ENCODE data around the gene DUOXA2.
"Not testable (repeated sequence)": the region's sequence is repeated elsewhere in the genome, so short reads cannot be mapped to it uniquely, and the experiment has no call there.

Gene DUOXA2

DNA sequence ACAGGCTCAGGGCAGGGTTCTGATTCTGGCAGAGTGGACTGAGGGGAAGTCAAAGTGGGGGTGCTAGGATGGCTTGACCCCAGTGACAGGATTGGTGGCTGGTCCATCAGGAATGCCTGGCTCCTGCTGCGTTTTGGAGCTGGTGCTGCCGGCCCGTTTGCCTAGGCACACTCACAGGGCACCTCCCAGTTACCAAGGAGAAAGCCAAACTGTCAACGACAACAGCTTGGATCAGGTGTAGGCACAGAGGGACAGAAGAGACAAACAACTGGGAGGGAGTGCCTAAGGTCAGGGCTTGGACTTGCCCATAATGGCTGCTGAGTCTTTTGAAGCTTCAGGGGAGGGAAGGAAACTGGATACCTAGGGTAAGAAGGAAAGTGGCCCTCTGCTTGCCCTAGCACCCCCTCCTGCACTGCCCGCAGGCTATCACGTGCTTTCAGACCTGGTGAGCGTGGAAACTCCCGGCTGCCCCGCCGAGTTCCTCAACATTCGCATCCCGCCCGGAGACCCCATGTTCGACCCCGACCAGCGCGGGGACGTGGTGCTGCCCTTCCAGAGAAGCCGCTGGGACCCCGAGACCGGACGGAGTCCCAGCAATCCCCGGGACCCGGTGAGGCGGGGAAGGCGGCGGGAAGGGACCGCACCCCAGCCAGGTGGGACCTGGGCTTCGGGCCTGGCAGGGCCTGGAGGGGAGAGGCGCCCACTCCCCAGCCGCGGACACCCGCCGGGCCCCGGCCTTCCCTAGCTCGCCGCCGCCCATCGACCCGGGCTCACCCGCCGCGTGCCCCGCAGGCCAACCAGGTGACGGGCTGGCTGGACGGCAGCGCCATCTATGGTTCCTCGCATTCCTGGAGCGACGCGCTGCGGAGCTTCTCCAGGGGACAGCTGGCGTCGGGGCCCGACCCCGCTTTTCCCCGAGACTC, 20.8 kb downstream of the DUOXA2 start:
- DNase-seq (ENCODE audit: low read depth in 3 of 3, low spot score in 1 of 3) = no peak

GRCh38 chr15:45135705-45136377, 21.7 kb downstream of the DUOXA2 start:
- DNase-seq (ENCODE audit: low read depth in 3 of 3, low spot score in 1 of 3) = not testable (repeated sequence)

DNA sequence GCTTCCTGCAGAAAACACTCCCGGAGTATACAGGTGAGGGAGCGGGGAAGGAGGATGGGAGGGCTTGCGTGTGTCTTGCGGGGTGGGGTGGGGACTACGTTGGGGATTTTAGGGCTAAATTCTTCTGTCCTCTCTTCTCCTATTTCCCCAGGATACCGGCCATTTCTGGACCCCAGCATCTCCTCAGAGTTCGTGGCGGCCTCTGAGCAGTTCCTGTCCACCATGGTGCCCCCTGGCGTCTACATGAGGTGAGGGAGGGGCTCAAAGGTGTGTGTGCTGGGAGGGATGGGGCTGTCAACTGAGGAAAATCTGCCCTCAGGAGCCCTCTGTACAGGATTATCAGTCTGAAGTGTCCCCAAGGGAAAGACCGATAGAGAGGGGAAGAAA, 22.2 kb downstream of the DUOXA2 start:
- no peak for DNase-seq (ENCODE audit: low read depth in 3 of 3, low spot score in 1 of 3)

- no peak for DNase-seq (ENCODE audit: low read depth in 3 of 3, low spot score in 1 of 3)
These were observed 23.6 kb downstream of the DUOXA2 start for GRCh38 chr15:45137703-45138102.

DNA sequence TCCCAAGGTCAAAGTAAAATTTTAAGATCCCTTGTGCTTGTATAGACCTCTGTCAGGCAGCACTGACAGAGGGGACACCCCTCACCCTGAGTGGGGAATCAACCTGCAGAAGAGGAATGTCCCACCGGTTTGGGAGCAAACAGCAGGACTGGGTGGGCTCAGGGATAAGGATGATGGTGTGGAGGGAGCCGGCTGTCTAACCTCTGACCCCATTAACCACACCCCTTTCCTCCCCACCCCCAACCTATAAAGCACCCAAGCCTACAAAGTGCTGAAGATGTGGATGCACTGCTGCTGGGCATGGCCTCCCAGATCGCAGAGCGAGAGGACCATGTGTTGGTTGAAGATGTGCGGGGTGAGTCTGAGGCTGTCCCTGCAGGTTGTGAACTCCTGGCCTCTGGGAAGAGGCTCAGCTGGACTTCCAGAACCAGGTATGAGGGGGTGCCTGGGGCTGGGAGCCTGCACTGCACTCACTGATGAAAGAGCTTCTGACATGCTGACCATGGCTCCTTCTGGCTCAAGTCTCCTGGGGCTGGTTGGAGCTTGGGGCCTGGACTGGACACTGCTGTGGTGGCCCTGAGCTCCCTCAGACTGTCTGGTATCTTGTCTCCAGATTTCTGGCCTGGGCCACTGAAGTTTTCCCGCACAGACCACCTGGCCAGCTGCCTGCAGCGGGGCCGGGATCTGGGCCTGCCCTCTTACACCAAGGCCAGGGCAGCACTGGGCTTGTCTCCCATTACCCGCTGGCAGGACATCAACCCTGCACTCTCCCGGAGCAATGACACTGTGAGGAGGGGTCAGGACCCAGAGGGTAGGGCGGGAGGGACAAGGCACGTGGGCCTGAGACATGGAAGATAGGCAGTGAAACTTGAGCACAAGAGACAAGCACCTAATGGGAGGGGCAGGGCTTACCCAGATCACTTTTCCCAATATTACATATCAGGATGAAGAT, 25.0 kb downstream of the DUOXA2 start:
- DNase-seq (ENCODE audit: low read depth in 3 of 3, low spot score in 1 of 3) = no peak

DNA sequence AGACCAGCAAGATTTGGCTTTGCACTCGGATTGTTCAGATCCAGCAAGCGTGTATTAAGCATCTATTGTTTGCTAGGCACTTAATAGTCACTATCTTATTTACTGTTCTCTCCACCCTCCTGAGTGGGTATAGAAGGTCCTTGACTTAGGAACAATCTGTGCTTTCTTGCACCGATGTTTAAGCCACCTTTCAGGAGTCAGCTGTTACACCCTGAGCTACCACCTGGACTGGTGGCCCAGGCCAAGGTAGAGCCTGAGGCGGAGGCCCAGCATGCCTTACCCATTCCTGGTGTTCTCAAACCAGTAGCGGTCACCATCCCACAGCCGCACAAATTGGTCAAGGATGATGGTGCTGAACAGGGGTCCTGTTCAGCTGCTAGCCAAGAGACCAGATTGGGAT, 25.6 kb downstream of the DUOXA2 start:
- DNase-seq (ENCODE audit: low read depth in 3 of 3, low spot score in 1 of 3) = no peak

DNA sequence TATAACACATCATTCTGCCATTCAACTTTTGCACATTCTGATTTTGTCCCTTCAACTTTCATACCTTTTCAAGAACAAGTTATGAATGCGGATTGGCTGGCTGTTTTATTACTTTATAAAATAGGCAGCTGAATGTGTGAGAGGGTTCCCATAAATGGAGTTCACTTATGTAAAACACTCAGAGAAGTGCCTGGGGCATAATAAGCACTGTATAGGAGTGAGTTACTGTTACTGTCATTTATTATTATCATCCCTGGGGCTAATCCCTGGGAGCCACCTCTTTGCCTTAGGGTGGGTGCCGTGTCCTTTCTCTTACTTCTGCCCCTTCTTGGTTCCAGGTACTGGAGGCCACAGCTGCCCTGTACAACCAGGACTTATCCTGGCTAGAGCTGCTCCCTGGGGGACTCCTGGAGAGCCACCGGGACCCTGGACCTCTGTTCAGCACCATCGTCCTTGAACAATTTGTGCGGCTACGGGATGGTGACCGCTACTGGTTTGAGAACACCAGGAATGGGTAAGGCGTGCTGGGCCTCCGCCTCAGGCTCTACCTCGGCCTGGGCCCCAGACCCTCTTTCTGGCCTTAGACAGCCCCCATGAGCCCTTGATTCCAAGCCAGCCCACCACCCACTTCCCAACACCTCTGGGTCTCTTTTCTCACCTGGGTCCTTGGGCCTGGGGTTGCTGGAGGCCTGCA, 26.6 kb downstream of the DUOXA2 start:
- DNase-seq (ENCODE audit: low read depth in 3 of 3, low spot score in 1 of 3) = no peak

DNA sequence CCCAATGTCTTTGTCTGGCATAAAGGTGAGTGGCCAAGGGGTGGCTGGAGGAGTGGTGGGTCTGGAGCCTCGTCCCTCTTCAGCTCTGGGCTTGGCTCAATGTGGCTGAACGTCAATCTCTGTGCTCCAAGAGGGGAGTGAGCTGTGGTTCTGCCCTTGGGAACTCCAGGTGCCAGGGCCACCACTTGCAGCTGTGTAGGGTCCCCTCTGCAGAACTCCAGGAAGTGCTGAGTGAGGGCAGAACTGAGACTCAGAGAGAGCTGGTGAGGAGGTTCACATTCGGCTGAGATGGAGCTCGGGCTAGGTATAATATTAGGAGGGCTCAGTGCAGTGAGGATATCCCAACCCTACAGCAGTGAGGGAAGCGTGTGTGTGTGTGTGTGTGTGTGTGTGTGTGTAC, 27.3 kb downstream of the DUOXA2 start:
- DNase-seq (ENCODE audit: low read depth in 3 of 3, low spot score in 1 of 3) = no peak

DNA sequence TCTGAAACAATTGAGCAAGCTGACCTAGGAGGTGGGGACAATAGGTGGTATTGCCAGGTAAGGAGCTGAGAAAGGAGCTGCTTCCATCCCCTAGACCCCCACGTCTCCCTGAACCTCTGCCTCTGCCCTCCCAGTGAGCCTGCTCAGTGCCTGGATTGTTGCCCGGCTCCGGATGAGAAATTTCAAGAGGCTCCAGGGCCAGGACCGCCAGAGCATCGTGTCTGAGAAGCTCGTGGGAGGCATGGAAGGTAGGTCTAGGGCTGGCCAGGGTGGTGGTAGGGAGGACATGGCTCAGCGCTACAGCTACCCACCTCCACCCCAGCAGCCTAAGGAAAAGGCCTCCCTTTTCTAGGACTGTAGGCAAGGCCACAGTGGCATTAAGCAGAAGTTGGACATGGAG, 28.9 kb downstream of the DUOXA2 start:
- no peak for DNase-seq (ENCODE audit: low read depth in 3 of 3, low spot score in 1 of 3)

DNA sequence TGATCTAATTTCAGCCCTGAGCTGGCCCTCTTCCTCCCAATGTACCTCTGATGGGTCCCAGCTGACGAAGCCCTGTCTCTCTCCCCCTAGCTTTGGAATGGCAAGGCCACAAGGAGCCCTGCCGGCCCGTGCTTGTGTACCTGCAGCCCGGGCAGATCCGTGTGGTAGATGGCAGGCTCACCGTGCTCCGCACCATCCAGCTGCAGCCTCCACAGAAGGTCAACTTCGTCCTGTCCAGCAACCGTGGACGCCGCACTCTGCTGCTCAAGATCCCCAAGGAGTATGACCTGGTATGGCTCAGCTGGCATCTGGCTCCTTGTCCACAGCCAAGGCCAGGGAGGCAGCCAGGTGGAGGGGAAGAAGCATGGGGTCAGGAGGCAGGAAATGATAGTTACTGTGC, 29.8 kb downstream of the DUOXA2 start:
- no peak for DNase-seq (ENCODE audit: low read depth in 3 of 3, low spot score in 1 of 3)

DNA sequence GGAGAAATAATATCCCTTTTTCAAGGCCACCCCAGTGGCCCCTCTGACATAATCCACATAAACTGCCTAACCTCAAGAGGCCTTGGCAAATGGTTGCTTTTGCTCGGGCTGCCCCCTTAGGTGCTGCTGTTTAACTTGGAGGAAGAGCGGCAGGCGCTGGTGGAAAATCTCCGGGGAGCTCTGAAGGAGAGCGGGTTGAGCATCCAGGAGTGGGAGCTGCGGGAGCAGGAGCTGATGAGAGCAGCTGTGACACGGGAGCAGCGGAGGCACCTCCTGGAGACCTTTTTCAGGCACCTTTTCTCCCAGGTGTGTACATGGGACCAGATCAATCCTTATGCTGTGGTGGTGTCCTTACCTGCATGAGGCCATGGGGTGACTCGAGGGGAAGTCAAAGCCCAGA, 30.6 kb downstream of the DUOXA2 start:
- DNase-seq (ENCODE audit: low read depth in 3 of 3, low spot score in 1 of 3) = no peak

DNA sequence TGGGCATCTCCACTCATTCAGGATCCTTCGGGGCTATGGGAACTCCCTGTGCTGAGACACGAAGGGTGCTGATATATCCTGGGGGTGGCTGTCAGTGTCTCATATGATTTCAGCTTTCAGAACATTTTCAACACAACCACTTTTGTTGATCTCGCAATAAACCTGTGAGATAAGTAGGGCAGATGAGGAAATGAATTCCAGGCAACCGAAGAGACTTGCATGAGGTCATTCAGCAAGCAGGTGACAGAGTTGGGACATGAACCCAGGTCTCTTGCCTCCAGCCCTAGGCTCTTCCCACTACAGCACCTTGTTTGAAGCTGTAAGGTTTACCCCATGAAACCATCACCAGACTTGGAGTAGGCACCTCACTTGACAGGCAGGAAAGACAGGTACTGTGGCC, 32.3 kb downstream of the DUOXA2 start:
- no peak for DNase-seq (ENCODE audit: low read depth in 3 of 3, low spot score in 1 of 3)

- DNase-seq (ENCODE audit: low read depth in 3 of 3, low spot score in 1 of 3) = no peak
These were observed 33.5 kb downstream of the DUOXA2 start for GRCh38 chr15:45147606-45148005.

- DNase-seq (ENCODE audit: low read depth in 3 of 3, low spot score in 1 of 3) = no peak
These were observed 34.2 kb downstream of the DUOXA2 start for GRCh38 chr15:45148076-45149059.

DNA sequence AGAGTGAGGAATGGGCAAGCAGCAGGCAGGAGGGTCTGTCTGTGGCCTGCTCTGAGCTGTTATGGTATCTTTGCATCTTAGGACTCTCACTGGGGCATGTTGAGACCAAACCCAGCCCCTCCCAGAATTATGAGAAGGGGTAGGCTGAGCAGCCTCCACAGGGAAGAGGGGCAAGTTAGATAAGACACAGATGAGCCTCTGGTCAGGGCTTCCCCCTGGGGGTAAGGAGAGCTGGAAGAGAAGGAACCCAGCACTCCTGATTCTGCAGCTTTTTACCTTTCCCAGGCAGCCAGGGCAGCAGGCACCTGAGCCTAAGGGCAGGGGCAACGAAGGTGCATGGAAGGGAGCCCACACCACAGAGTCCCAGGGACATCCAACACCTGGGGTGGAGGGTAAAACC, 34.9 kb downstream of the DUOXA2 start:
- no peak for DNase-seq (ENCODE audit: low read depth in 3 of 3, low spot score in 1 of 3)

DNA sequence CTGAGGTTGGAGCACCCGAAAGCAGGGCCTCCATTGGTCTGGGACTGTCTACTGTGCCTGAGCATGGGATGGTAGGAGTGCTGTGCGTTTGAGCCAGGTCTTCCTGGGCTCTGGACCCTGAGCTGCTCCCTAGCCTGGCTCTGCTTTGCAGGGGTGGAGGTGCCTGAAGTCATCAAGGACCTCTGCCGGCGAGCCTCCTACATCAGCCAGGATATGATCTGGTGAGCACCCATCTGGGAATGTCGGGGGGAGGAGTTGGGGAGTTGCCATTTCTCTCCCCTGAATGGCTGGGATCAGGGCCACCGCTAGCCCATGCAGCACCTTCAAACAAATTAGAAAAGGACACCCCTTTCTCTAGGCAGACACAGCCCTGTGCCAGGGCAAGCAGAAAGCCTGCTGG, 36.4 kb downstream of the DUOXA2 start:
- DNase-seq (ENCODE audit: low read depth in 3 of 3, low spot score in 1 of 3) = no peak

GRCh38 chr15:45150997-45151396, 36.9 kb downstream of the DUOXA2 start:
- DNase-seq (ENCODE audit: low read depth in 3 of 3, low spot score in 1 of 3) = no peak

GRCh38 chr15:45151998-45152828, 38.1 kb downstream of the DUOXA2 start:
- no peak for DNase-seq (ENCODE audit: low read depth in 3 of 3, low spot score in 1 of 3)

DNA sequence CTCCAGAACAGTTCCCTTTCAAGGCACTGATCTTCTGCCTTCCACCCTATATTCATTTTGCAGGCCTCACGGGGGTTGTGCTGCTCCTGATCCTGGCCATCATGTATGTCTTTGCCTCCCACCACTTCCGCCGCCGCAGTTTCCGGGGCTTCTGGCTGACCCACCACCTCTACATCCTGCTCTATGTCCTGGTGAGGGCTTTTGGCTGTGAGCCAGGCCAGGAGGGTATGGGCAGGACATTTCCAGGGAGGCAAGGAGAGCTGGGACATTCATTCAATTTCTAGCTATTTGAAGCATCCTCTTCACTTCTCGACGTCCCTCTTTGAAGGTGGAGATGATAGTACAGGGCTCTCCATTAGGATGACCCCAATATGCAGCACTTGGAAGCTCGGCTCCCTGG, 41.6 kb downstream of the DUOXA2 start:
- no peak for DNase-seq (ENCODE audit: low read depth in 3 of 3, low spot score in 1 of 3)

All from stimulated activated CD4-positive, alpha-beta T cell treated with anti-CD3 and anti-CD28 coated beads, TNF-alpha, amount 100 ng/mL, for 1 hour (primary cell).